Stimulated activated CD4-positive, alpha-beta T cell treated with anti-CD3 and anti-CD28 coated beads, Interleukin-2, amount 100 ng/mL, for 48 hours (primary cell): ENCODE measurements around the gene VSTM5.
"Not testable (repeated sequence)": the region's sequence is repeated elsewhere in the genome, so short reads cannot be mapped to it uniquely, and the experiment has no call there.

ENCODE experiments used
- DNase-seq, 2 donors: peaks; one replicate each; pipeline ENCODE4 v3.0.0-alpha.2; 2020

The VSTM5 gene, protein sequence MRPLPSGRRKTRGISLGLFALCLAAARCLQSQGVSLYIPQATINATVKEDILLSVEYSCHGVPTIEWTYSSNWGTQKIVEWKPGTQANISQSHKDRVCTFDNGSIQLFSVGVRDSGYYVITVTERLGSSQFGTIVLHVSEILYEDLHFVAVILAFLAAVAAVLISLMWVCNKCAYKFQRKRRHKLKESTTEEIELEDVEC

DNA sequence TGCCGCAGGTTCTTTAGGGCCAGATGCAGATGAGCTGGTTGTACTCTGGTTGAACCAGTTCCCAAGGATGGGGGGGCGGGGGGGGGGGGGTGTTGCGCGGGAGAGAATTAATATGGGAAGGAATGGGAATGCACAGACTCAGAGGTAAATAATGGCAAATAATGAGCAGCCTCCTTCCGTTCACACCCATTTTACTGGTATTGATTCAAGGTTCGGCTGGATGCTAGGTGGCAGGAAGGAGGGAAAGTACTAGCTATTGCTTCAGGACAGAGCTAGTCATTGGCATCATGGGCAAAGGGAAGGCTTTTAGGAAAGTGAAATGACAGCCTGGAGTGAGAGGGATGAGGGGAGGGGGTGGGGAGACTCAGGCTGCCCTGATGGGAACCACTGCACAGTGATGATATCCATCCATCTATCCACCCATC, at the start of gene VSTM5:
Gene VSTM5, minus strand, starts transcription at position 25 of the 425 bp plus-strand sequence. CDS start 116 bp downstream, outside the sequence.
- no peak for DNase-seq

DNA sequence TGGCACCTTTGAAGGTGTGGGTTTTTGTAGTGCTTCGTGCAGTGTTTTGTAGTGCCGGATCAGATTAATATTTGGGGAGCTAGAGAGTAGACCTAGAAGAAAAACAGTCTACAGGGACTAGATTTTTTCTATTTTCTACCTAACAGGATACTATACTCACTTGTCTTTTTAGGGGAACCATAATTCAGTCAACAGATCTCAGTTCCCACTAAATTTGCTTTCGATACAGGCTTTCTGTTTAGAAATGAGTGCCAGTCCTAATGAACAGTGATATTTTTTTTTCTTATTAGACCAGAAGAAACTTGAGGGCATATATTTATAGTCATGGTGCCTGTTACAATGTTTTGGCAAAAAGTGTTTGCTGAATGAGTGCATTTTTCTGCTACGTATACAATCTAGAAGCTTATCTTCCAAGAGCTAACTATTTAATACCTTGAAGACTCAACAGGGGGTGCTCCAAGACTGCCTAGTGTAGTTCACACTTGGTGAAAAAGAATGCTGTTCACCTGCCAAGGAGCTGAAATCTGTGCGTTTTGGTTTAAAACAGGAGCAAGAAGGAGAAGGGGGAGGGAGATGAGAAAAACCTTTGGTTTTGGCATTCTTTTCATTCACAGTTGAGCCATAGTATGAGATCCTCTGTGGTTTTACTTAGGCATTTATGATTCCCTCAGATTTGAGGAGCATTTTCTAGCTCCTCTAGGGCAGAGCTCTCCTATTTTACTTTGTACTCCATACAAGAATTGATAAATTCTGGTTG, 44.9 kb upstream of the VSTM5 start:
- no peak for DNase-seq

DNA sequence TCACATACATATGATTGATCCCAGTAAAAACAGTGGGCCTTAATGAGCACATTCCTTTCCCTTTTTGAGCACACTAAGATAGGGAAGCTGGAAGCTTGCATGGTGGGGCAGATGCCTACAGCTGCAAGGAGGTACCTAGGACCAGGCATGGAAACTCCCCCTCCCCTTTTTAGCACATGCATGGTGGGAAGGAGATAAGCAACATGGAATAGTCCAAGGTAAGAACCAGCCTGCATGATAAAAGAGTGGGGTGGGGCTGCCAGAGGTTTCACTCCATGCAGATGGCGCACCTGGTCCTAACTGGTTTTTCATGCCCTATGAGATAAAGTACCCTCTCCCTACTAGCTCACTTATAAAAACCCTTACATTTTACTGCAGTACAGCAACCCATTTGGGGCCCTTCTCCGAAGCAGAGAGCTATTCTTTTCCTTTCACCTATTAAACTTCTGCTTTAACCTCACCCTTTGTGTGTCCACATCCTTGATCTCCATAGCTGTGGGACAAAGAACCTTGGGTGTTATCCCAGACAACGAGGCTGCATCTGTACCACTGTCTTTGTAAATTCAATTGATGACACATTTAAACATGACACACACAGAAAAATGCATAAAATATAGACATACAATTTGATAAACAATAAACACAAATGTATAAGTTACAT, 40.1 kb upstream of the VSTM5 start:
- DNase-seq: no peak

DNA sequence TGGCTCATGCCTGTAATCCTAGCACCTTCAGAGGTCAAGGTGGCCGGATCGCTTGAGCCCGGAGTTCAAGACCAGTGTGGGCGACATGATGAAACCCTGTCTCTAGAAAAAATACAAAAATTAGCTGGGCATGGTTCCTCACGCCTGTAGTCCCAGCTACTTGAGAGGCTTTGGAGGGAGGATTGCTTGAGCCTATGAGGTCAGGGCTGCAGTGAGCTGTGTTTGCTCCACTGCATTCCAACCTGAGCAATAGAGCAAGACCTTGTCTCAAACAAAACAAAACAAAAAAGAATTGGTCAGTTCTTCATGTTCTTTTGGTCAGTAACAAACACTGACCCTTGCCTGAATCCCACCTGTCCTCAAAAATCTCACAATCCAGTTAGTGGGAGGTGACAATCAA, 36.7 kb upstream of the VSTM5 start:
- DNase-seq: no peak

DNA sequence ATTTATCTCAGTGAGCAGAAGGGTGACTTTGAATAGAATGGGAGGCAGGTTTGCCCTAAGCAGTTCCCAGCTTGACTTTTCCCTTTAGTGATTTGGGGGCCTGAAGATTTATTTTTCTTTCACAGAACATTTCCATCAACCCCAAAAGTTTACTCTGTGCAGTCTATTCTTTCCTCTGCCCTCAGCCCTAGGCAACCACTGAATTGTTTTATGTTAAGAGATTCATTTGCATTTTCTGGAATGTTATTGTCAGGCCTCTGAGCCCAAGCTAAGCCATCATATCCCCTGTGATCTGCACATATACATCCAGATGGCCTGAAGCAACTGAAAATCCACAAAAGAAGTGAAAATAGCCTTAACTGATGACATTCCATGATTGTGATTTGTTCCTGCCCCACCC, 28.7 kb upstream of the VSTM5 start:
- DNase-seq: not testable (repeated sequence)

DNA sequence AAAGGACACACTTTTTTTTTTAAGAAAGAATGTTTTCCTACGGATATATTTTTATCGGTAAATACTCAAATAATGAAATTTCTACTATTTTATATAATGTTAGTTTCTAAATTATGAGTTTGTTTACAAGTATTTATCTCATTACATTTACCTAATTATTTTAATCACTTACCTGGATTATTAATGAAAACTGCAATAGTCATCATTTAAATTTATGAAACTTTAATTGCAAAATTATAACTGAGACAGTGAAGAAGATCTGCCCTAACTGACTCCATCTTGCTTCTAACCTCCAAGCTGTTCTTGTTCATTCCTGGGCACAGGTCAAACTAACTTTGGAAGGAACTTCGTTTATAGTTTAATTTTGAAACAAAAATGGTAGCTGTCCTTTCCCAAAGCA, 25.2 kb upstream of the VSTM5 start:
- DNase-seq: no peak

DNA sequence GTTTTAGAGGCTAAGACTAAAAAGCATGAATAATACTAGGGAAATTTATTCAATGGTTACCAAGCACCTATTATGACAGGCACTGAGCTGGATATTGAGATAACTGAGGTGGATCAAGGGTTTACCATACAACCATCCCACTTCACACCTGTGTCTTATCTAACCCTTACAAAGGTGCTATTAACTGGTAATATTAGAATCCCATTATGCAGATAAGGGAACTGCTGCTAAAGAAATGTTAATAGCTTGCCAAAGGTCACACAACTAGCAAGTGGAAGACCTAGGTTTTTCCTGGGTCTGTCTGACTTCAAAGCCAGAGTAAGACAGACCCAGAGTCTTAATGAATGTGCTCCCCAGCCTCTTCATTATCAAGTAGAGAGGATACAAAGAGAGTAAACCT, 21.1 kb upstream of the VSTM5 start:
- DNase-seq: no peak

DNA sequence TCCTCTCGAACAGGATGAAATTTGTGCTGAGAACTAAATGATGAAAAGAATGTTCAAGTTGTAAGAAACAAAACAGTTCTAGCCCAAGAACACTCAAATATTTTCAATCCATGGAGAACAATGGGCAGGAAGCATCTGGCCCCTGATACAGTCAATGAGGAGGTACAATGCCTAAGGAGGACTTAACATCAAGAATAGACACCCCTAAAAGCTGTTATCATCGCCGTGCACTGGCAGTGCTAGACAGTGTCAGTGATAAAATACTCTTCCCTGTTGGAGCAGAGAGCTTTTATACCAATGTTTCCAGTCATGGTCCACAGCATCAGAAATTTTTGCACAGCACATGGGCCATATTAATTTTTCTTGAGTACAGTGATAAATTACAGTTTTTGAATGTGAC, 20.2 kb upstream of the VSTM5 start:
- no peak for DNase-seq

DNA sequence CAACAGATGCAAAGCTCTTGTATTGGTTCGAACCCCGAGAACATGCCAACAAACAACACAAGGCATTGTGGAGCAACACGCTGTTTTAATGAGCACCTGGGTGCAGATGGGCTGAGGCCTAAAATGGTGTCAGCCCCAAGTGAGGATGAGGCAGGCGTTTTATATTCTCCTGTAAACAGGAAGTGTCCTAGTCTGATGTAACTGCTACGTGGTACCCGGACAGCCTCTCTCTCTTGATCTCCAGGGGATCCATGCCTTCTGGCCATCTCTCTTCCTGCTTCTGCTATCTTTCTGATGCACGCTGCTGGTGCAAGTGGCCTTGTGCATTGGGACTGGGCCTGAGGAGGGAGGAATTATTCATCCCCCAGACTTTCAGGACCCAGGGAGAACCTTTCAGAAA, 19.4 kb upstream of the VSTM5 start:
- no peak for DNase-seq

DNA sequence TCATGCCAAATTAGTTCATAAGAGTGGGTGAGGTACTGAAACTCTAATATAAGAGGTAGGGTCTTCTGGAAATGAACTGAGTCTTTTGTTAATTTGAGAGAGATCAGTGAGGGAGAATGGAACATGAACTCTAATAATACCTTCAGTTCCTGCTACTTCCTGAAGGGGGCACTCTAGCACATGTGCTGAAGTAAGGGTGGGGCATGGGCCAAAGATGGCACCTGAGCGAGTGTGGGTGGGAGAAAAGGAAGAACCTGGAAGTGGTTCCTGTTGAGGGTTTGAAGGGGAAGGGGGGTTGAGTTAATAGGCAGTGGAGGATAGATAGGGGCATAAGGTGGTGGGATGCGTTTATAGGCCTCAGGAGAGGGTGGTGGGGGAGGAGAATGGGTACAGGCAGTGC, 18.0 kb upstream of the VSTM5 start:
- not testable (repeated sequence) for DNase-seq

DNA sequence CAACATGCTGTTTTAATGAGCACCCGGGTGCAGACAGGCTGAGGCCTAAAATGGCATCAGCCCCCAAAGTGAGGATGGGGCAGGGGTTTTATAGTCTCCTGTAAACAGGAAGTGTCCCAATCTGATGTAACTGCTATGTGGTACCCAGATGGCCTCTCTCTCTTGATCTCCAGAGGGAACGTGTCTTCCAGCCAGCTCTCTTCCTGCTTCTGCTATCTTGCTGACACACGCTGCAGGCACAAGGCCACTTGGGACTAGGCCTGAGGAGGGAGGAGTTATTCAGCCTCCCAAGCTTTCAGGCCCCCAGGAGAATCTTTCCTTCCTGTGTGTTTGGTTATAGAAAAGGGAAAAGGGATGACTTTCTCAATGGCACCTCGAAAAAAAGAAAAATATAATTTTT, 11.4 kb upstream of the VSTM5 start:
- no peak for DNase-seq

DNA sequence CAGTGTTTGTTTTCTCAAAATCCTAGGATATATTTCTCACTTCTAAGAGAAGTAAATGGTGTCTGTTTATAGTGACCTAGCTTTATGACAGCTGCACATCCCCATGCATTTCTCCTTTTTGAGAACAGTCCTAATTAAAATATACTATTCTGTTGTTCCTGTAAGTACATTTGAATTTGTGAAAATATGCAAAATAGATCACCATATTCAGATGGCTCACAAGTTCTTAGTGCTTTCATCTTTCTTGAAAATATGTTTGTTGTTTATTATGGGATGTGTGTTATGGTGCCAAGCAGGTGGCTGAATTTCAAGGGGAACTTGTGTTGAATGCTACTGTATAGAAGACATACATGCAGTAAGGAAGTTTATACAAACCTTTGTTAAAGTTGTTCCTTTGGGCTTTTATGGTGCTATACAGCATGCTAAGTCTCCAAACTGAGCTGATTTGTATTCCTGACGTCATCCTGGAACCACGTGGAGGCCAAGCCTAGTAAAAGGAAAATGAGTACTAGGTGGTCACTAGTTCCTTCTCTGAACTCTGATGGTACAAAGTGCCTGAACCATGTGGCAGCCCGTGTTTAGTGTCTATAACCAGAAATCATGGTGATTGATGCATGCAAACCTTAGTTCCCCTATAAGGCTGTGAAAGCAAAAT, 7.8 kb upstream of the VSTM5 start:
- DNase-seq: no peak

DNA sequence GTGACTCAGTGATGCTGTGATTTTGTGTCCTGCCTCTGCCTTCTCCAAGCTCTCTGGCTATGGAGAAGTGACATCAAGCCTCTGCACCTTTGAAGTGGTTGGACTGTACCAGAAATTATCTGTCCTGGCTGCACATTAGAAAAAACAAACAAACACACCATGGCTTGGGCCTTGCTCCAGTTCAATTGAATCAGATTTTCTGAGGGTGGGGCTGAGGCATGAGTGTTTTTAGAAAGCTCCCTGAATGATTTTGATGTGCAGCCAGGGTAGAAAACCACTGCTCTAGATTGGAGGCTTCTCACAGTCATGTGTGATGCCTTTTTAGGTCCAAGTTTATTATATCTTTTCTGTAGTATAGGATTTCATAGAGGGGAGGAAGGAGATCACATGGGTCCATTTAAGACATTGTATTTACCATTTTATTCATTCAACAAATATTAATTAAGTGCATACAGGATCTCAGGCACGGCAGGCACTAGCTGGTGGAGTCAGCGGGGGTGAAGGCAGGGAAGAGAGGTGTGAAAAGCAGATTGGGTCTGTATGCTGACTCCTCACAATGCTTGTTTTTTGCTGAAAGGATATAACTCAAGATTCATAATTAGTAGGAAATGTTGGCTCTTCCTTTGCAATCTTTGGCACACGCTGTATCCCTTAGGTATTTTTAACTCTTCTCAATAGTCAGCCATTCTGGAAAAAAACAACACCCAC, 7.1 kb upstream of the VSTM5 start:
- DNase-seq: no peak

DNA sequence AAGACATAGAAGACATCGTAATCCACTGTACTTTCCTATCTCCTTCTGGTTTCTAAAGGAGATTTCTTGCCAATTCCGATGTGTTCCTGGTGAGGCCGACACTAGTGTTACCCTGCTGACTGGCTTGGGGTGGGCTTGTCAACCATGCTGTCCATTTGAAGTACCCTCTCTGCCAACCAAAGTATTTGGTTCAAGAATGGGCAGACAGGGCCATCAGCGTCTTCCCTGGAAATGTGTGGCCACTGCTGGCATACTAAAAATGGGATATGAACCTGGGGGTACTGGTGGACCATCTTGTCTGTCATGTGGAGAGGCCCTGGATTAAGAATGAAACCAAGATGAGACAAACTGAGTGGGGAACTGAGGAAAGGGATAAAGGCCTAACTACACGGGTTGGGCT, 1.8 kb upstream of the VSTM5 start:
- no peak for DNase-seq

DNA sequence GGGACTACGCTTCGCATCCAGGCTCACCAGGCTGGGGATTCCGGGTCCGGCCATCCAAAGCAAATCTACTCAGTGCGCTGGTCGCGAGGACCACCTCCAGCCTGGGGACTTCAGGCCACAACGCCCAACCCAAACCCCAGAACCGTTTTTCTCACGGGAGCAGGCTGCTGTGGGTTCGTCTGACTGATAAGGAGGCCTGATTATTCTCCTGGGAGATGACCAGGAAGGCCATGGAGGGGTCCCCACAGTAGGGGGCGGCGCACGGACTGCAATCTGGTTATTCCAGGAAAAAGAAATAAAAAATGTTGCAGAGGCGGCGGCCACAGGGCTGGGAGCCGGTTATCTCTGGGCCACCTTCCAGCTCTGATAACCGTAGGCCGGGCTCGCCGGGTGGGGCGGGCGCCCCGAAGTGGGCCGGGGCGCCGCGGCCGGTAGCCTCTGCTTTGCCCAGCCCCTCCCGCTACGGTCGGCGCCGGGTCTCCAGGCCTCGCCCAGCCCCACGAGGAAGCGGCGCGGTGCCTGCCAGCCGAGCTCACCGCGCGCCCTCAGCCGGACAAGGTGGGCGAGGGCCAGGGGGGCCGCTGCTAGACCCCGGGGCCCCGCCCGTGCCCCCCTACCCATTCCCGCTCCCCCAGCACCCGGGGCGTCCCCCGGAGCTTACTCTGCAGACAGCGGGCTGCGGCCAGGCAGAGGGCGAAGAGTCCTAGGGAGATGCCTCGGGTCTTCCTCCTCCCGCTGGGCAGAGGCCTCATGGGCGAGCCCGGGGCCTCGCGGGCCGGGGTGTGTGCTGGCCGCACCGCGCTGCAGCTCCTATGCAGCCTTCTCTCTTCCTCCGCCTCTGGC, 446 bp downstream of the VSTM5 start:
- no peak for DNase-seq

DNA sequence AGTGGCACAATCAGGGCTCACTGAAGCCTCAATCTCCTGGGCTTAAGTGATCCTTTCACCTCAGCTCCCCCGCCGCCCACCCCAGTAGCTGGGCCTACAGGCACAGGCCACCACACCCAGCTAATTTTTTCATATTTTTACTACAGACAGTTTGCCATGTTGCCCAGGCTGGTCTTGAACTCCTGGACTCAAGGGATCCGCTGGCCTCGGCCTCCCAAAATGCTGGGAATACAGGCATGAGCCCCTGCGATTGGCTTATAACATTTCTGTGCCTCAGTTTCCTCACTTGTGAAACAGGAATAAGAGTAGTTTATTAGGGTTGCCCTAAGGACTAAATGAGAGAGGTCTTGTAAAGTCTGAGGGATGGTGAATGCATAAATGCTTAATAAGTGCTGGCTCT, 1.2 kb downstream of the VSTM5 start:
- no peak for DNase-seq

DNA sequence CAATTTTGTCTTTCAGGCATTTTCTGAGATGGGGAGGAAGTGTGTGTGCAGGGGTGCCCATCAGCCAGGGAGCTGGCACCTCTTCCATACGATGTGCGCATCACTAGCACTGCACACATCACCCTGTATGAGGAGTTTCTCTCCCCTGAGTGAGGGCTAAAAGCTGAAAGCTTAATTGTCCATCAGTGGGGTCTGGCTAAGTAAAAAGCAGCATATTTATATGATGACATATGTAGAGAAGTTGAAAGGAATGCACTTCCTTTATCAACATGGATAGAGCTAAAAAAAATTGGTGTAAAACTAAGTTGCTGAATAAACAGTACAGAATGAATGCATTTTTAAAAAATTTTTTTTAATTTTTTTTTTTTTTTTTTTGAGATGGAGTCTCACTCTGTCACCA, 4.0 kb downstream of the VSTM5 start:
- DNase-seq: no peak

DNA sequence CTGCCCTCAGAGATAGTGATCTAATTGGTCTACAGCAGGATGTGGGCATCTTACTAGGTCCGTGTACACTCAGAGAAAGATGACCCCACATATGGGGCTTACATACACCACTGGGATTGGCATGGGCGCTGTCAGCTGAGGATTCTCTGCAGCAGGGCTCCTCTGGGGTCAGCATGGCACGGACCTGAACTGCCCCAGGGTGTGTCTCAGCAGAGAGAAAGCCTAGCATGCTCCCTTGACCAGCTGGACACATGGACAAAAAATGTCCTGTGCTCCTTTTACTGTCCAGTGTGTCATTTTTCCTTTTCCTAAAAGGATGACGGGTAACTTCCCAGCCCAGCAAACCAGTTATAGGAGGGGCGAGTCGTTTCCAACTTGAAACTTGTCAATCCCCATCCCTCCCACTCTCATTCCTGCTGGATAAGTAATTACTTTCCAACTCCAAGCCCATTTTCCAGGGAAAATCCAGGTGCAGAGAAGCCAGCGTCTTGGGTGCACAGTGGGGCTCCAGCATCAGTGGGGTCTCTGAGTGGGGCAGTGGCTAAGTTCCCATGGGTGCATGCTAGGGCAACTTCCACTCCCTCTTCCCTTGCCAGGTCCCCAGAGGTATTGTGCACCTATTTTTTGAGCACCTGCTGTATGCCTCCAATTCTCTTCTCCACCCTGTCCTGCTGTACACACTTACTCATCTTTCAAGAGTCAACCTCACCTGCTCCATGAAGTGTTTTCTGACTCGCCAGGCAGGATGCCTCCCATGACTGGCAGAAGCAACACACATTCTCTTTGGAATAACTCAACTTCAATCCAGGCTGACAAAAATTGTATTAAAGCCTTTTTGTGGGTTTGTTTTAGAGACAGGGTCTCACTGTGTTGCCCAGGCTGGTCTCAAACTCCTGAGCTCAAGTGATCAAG, 5.0 kb downstream of the VSTM5 start:
- no peak for DNase-seq

DNA sequence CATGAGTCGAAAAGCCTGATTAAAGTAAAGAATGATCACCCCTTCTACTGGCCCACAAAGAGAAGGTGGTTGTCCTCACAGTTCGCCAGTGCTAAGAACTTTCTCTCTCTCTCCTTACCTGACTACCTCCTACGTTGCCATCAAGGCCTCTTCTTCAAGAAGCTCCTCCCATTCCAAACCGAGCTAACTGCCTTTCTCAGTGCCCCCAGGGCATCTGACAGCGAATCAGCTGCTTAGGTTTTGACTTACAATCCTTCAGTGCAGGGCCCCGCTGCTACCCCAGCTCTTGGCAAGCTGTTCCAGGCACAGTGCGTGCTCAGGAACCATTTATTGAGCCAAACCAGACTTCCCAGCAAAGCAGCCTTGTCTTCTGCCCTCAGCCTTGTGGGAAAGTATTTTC, 5.8 kb downstream of the VSTM5 start:
- DNase-seq: no peak

DNA sequence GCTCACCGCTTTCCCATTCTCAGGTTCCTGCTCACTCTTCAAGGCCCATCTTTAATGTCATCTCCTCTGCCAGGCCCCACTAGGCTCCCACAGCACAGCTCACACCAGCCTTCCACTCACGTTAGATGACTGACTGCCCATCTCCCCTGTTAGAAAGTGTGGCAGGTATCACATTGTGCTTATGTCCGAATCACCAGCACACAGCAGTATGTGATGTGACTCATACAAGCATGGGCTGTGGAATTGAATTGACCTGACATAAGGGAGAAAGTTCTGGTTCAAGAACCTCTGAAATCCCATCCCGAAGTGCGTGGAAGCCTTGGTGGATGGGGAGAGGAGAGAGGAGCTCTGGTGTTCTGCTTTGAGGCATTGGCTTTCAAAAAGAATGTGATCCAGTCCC, 6.5 kb downstream of the VSTM5 start:
- DNase-seq: no peak

DNA sequence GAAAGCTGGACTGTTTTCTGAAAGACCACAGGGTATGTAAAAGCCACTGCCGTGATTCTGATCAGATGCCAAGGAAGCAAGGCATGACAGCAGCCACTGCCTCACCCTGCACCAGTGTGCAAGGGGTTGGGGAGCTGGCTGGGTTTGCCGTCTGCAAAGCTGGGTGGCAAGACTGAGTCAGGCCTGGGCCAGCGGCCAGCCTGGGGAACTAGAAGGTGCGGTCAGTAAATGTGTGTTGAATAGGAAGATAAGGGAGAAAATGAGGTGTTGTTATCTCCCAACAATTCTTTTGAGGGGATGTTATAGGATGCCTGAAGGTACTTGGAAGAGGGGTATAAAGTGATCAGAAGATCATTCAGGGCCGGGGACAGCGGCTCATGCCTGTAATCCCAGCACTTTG, 8.0 kb downstream of the VSTM5 start:
- no peak for DNase-seq
